MM.1S (cell line): ENCODE measurements around the gene SPDL1.

Experiments
- EZH2 ChIP-seq: fragments of 300-600 bp; sonication (generic); optimal IDR thresholded peaks from 2 replicates; pipeline ENCODE3; 2017; ENCODE audit warnings: low read depth, mild to moderate bottlenecking, antibody characterized with exemption, low read length, mixed read lengths
- TF ChIP-seq, protein P1 (sequence below): fragments of 300-600 bp; sonication (generic); IDR thresholded peaks from 2 replicates; pipeline ENCODE4 v1.5.1; 2016; ENCODE audit warnings: antibody characterized with exemption, low read length, mixed read lengths

DNA sequence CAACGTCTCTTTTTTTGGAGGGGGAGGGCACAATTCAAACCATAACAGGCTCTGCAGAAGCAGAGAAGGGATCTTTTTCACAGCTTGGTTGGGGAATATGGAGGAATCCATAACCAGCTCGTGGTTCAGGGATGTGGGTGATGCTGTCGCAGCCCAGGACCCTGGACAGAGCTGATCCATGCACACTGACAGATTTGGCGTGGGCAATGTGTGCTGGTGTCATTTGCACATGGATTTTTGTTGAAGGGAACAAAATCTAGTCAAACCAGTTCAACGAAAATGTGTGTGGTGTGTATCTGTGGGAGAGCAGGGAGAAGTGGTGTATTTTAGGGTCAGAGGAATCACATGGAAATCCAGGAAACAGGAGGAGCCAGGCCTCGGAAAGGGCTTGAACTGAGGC lies 57.7 kb downstream of the SPDL1 start:
- TF ChIP-seq, protein P1, sequence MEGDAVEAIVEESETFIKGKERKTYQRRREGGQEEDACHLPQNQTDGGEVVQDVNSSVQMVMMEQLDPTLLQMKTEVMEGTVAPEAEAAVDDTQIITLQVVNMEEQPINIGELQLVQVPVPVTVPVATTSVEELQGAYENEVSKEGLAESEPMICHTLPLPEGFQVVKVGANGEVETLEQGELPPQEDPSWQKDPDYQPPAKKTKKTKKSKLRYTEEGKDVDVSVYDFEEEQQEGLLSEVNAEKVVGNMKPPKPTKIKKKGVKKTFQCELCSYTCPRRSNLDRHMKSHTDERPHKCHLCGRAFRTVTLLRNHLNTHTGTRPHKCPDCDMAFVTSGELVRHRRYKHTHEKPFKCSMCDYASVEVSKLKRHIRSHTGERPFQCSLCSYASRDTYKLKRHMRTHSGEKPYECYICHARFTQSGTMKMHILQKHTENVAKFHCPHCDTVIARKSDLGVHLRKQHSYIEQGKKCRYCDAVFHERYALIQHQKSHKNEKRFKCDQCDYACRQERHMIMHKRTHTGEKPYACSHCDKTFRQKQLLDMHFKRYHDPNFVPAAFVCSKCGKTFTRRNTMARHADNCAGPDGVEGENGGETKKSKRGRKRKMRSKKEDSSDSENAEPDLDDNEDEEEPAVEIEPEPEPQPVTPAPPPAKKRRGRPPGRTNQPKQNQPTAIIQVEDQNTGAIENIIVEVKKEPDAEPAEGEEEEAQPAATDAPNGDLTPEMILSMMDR: no peak
- TF ChIP-seq EZH2: no peak
